SKM-1 (cell line): ENCODE data around the gene DNAJC28.
"Not testable (repeated sequence)": the region's sequence is repeated elsewhere in the genome, so short reads cannot be mapped to it uniquely, and the experiment has no call there.

Experiments used
- DNase-seq: peaks from one replicate; lab custom pipeline; 2025; ENCODE audit not compliant: unreplicated experiment; lab: John Stamatoyannopoulos, UW

DNAJC28 gene

GRCh38 chr21:33491373-33492102 is at the start of gene DNAJC28:
Gene DNAJC28 (minus strand): TSS chr21:33491716. CDS start chr21:33489393, 2,323 bp downstream.
- DNase-seq, result peak; percentile 67

- no peak for DNase-seq
Observed at GRCh38 chr21:33541105-33541711, 49.7 kb upstream of the DNAJC28 start.

- DNase-seq, result no peak
Observed at GRCh38 chr21:33540711-33541104, 49.2 kb upstream of the DNAJC28 start.

- DNase-seq, result no peak
Observed at GRCh38 chr21:33539616-33540015, 48.1 kb upstream of the DNAJC28 start.

- DNase-seq, result no peak
Observed at GRCh38 chr21:33537212-33537611, 45.7 kb upstream of the DNAJC28 start.

- DNase-seq, result no peak
Observed at GRCh38 chr21:33531007-33531406, 39.5 kb upstream of the DNAJC28 start.

GRCh38 chr21:33522953-33523349 is 31.4 kb upstream of the DNAJC28 start:
- DNase-seq, result no peak

GRCh38 chr21:33522297-33522952 is 30.9 kb upstream of the DNAJC28 start:
- no peak for DNase-seq

GRCh38 chr21:33518899-33519298 is 27.4 kb upstream of the DNAJC28 start:
- no peak for DNase-seq

- DNase-seq, result no peak
Observed at GRCh38 chr21:33514229-33514628, 22.7 kb upstream of the DNAJC28 start.

- DNase-seq, result no peak
Observed at GRCh38 chr21:33512481-33512880, 21.0 kb upstream of the DNAJC28 start.

GRCh38 chr21:33511639-33512038 is 20.1 kb upstream of the DNAJC28 start:
- no peak for DNase-seq

GRCh38 chr21:33510826-33511225 is 19.3 kb upstream of the DNAJC28 start:
- no peak for DNase-seq

GRCh38 chr21:33507003-33507402 is 15.5 kb upstream of the DNAJC28 start:
- not testable (repeated sequence) for DNase-seq

- no peak for DNase-seq
Observed at GRCh38 chr21:33505833-33506232, 14.3 kb upstream of the DNAJC28 start.

- DNase-seq, result no peak
Observed at GRCh38 chr21:33496345-33496744, 4.8 kb upstream of the DNAJC28 start.

- no peak for DNase-seq
Observed at GRCh38 chr21:33495743-33496142, 4.2 kb upstream of the DNAJC28 start.

GRCh38 chr21:33493756-33494155 is 2.2 kb upstream of the DNAJC28 start:
- no peak for DNase-seq

- DNase-seq, result peak; percentile 23
Observed at GRCh38 chr21:33492571-33492970, 1.1 kb upstream of the DNAJC28 start.

- DNase-seq, result no peak
Observed at GRCh38 chr21:33490991-33491372, 534 bp downstream of the DNAJC28 start.

GRCh38 chr21:33488936-33489335 is 2.6 kb downstream of the DNAJC28 start:
- DNase-seq, result no peak

- no peak for DNase-seq
Observed at GRCh38 chr21:33487996-33488395, 3.5 kb downstream of the DNAJC28 start.
